ENCODE measurements around the gene TUBGCP4.

DNA sequence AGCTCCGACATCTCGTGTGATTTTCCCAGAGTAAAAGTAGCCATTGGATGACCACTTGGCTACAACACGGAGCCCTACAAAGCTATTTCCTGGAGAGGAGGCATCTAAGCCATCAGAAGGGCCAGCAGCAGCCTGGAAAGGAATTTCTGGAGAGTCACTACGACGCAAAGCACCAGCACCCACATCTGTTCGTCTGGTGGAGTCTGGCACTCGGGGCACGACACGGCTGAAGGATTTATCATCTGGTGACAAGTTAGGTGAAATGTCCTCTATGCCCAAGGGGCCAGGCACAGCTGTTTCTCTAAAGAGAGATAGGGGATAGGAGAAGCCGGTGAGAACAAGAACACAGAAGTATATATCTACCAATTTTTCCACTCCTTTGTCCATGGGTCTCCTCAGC, 49.5 kb downstream of the TUBGCP4 start:
- TF ChIP-seq, protein P1, sequence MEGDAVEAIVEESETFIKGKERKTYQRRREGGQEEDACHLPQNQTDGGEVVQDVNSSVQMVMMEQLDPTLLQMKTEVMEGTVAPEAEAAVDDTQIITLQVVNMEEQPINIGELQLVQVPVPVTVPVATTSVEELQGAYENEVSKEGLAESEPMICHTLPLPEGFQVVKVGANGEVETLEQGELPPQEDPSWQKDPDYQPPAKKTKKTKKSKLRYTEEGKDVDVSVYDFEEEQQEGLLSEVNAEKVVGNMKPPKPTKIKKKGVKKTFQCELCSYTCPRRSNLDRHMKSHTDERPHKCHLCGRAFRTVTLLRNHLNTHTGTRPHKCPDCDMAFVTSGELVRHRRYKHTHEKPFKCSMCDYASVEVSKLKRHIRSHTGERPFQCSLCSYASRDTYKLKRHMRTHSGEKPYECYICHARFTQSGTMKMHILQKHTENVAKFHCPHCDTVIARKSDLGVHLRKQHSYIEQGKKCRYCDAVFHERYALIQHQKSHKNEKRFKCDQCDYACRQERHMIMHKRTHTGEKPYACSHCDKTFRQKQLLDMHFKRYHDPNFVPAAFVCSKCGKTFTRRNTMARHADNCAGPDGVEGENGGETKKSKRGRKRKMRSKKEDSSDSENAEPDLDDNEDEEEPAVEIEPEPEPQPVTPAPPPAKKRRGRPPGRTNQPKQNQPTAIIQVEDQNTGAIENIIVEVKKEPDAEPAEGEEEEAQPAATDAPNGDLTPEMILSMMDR (IDR thresholded peaks at IDR 0.05): no peak
- TF ChIP-seq EP300 (IDR thresholded peaks at IDR 0.05) (no peak), POLR2A (IDR thresholded peaks at IDR 0.05) (no peak)
